Measurements from ENCODE around the gene NFATC2. TPM values are rescaled to one million over a fixed set of nuclear protein-coding genes. Genes with fewer than 3 reads are reported as not detected.

The NFATC2 gene
- total and polyA plus RNA-seq, 12 donors = 0.43 to 5.7 (median 3.3) TPM

- H3K36me3 ChIP-seq = peaks cover 0 to 2% (median 0%) of the 10 kb centered on the region in 9 donors
- DNase-seq (no peak), ATAC-seq (no peak)
- intact Hi-C loops (cut with DNase I) = loop anchor here in 3 of 10 donors (5.0 to 10.0 kb wide), 3 partner anchors 73 to 97 kb away; no protein-coding TSS in a partner anchor
- no peak overlapping the region for H3K4me3 ChIP-seq
- no peak for TF ChIP-seq CTCF (IDR thresholded peaks at IDR 0.05)
- H3K9me3 ChIP-seq = no peaks in the 10 kb centered on the region
- H3K27me3 ChIP-seq = peaks cover 0 to 5% (median 0%) of the 10 kb centered on the region in 7 donors
- no peak overlapping the region for H3K27ac ChIP-seq
- peaks cover 9 to 31% (median 20%) of the 10 kb centered on the region in 9 donors for H3K4me1 ChIP-seq
- WGBS, 2 donors = 93 to 94% methylated on average over 7 of the region's 7 CpGs
These were observed 52.9 kb downstream of the NFATC2 start for GRCh38 chr20:51489611-51490010.

GRCh38 chr20:51488331-51488730, 54.2 kb downstream of the NFATC2 start:
- Histone ChIP-seq H3K36me3 (peaks cover 0 to 3% (median 0%) of the 10 kb centered on the region in 9 donors), H3K27ac (no peak overlapping the region), H3K4me1 (peaks cover 9 to 22% (median 15%) of the 10 kb centered on the region in 9 donors), H3K27me3 (no peaks in the 10 kb centered on the region), H3K9me3 (no peaks in the 10 kb centered on the region), H3K4me3 (no peak overlapping the region)
- TF ChIP-seq CTCF (IDR thresholded peaks at IDR 0.05) = no peak
- DNase-seq (no peak), ATAC-seq (no peak)
- WGBS, 2 donors = 91 to 94% methylated on average over 5 of the region's 5 CpGs
- intact Hi-C loops (cut with DNase I) = no loop called here

- TF ChIP-seq CTCF (IDR thresholded peaks at IDR 0.05) = no peak
- H3K9me3 ChIP-seq = no peaks in the 10 kb centered on the region
- no peak for ATAC-seq
- H3K36me3 ChIP-seq = peaks cover 0 to 3% (median 0%) of the 10 kb centered on the region in 9 donors
- 78 to 81% methylated on average over 20 of the region's 20 CpGs for WGBS, 2 donors
- peaks cover 4 to 16% (median 9%) of the 10 kb centered on the region in 9 donors for H3K4me1 ChIP-seq
- H3K27me3 ChIP-seq = no peaks in the 10 kb centered on the region
- intact Hi-C loops (cut with DNase I) = no loop called here
- DNase-seq = no peak
- H3K27ac ChIP-seq = no peak overlapping the region
- no peak overlapping the region for H3K4me3 ChIP-seq
These were observed 54.8 kb downstream of the NFATC2 start for GRCh38 chr20:51487565-51488268.

DNA sequence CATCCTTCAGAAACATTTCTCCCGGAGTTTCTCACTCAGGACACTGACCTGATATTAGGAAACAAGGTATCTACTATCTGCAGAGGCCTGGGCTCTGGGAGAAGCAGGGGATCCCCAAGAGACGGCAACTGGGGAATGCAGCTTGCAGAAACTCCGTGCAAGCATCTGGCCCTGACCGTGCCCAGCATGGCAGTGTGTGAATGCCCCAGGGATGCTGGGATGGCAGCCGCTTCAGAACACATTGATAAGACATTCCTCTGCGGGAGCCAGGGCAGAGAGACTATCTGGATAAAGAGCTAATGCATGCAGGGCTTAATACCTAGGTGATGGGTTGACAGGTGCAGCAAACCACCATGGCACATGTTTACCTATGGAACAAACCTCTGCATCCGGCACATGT, 55.4 kb downstream of the NFATC2 start:
- 73 to 77% methylated on average over 7 of the region's 7 CpGs for WGBS, 2 donors
- no peak for DNase-seq
- no peak for ATAC-seq
- intact Hi-C loops (cut with DNase I) = no loop called here
- peaks cover 2 to 9% (median 3%) of the 10 kb centered on the region in 9 donors for H3K4me1 ChIP-seq
- no peak overlapping the region for H3K4me3 ChIP-seq
- TF ChIP-seq CTCF (IDR thresholded peaks at IDR 0.05) = no peak
- H3K36me3 ChIP-seq = peaks cover 0 to 3% (median 0%) of the 10 kb centered on the region in 9 donors
- no peak overlapping the region for H3K27ac ChIP-seq
- no peaks in the 10 kb centered on the region for H3K9me3 ChIP-seq
- H3K27me3 ChIP-seq = no peaks in the 10 kb centered on the region

Data from heart right ventricle (tissue), 16 donors.